Endothelial cell of umbilical vein (primary cell): ENCODE data around the gene TNFRSF19. TPM values are rescaled to one million over a fixed set of nuclear protein-coding genes. Genes with fewer than 3 reads are reported as not detected.
A peak's percentile ranks its signal among the peaks of the same experiment; 100 is the strongest.

Source experiments
- BruUV-seq: library from RNA; stranded (reverse); fragments of 400-500 nt; replicated peaks from 2 replicates; lab custom pipeline; 2021; lab: Mats Ljungman, UMichigan
- CTCF ChIA-PET: fragments of 300-600, 350-600 bp; sonication (Branson Sonifier 250); formaldehyde crosslinking; loops from one replicate; lab custom pipeline; 2021; ENCODE audit warnings: antibody characterized with exemption, inconsistent platforms; lab: Charles Lee
- POLR2A ChIA-PET: fragments of 300-600, 350-600 bp; sonication (Branson Sonifier 250); formaldehyde crosslinking; loops from one replicate; lab custom pipeline; 2021; ENCODE audit warnings: antibody characterized with exemption, inconsistent platforms; lab: Charles Lee
- DNase-seq: peaks from one replicate; pipeline ENCODE4 v3.0.0-alpha.2; 2011; ENCODE audit warnings: low read depth, low spot score
- FAIRE-seq: peaks from 2 replicates; lab custom pipeline; 2011; peaks lifted over from hg19 to GRCh38; lab: Jason Lieb, UNC
- H2AFZ ChIP-seq: 2 replicates; pipeline ENCODE4 v1.6.0; 2012; ENCODE audit warnings: low read depth, low read length, control low read depth, inconsistent platforms
- H3K27ac ChIP-seq: 2 replicates; pipeline ENCODE4 v1.5.1; 2011; ENCODE audit warnings: low read depth, mild to moderate bottlenecking, control low read depth, low read length, moderate library complexity; ENCODE audit not compliant: insufficient read depth
- H3K27me3 ChIP-seq, 2 experiments: 2 replicates each; pipeline versions ENCODE4 v1.6.0 to v1.6.1; 2011; ENCODE audit warnings: low read length in 2 of 2, mixed read lengths in 1 of 2; ENCODE audit not compliant: control insufficient read depth in 2 of 2, insufficient read depth in 2 of 2
- H3K36me3 ChIP-seq, 2 experiments: 2 replicates in 1 of 2; 3 replicates in 1 of 2; pipeline ENCODE4 v1.5.1; 2011; ENCODE audit warnings: low read length in 2 of 2, mild to moderate bottlenecking in 1 of 2, moderate library complexity in 1 of 2; ENCODE audit not compliant: control insufficient read depth in 2 of 2, insufficient read depth in 2 of 2; ENCODE audit errors: extremely low read depth in 1 of 2
- H3K4me1 ChIP-seq: 3 replicates; pipeline ENCODE4 v1.5.1; 2011; ENCODE audit warnings: mild to moderate bottlenecking, low read length; ENCODE audit not compliant: control insufficient read depth, insufficient read depth; ENCODE audit errors: extremely low read depth
- H3K4me2 ChIP-seq: 2 replicates; pipeline ENCODE4 v1.6.1; 2011; ENCODE audit warnings: low read length, control low read depth, mixed read lengths; ENCODE audit not compliant: insufficient read depth
- H3K4me3 ChIP-seq, 3 experiments: fragments of 200-600 bp in 1 of 3; sonication (generic), shearing (Covaris generic) in 1 of 3; replicated peaks in 1 of 3; 2 replicates each; pipeline ENCODE4 v1.5.1; 2011 to 2016; ENCODE audit warnings: control low read depth in 3 of 3, low read length in 3 of 3, mild to moderate bottlenecking in 2 of 3, inconsistent platforms in 1 of 3, low read depth in 1 of 3, moderate library complexity in 1 of 3; ENCODE audit not compliant: insufficient read depth in 1 of 3
- H3K79me2 ChIP-seq: 2 replicates; pipeline ENCODE4 v1.6.0; 2012; ENCODE audit warnings: low read length, inconsistent platforms; ENCODE audit not compliant: control insufficient read depth, insufficient read depth
- H3K9ac ChIP-seq: replicated peaks from 2 replicates; pipeline ENCODE3; 2011; ENCODE audit warnings: low read length, control low read depth; ENCODE audit not compliant: insufficient read depth; ENCODE audit errors: extremely low read depth
- H3K9me1 ChIP-seq: replicated peaks from 3 replicates; pipeline ENCODE4 v1.6.0; 2011; ENCODE audit warnings: mild to moderate bottlenecking, low read length; ENCODE audit not compliant: control insufficient read depth, insufficient read depth; ENCODE audit errors: extremely low read depth
- H3K9me3 ChIP-seq: replicated peaks from 2 replicates; pipeline ENCODE4 v1.5.1; 2012; ENCODE audit warnings: low read length, inconsistent platforms; ENCODE audit not compliant: control insufficient read depth, insufficient read depth
- H4K20me1 ChIP-seq: replicated peaks from 2 replicates; pipeline ENCODE3; 2011; ENCODE audit warnings: mild to moderate bottlenecking, low read length; ENCODE audit not compliant: control insufficient read depth, insufficient read depth; ENCODE audit errors: extremely low read depth
- EZH2 ChIP-seq: IDR thresholded peaks from 2 replicates; pipeline ENCODE4 v1.6.1; 2012; ENCODE audit warnings: borderline replicate concordance, low read depth, mild to moderate bottlenecking, moderate library complexity, low read length, inconsistent platforms; ENCODE audit not compliant: severe bottlenecking
- GATA2 ChIP-seq: IDR thresholded peaks from 2 replicates; pipeline ENCODE4 v1.7.0; 2011; ENCODE audit warnings: low read depth, mild to moderate bottlenecking, moderate library complexity, mixed read lengths, low read length; ENCODE audit not compliant: insufficient read length, insufficient read depth
- MYC ChIP-seq: IDR thresholded peaks from one replicate; pipeline ENCODE4 v1.6.1; 2011; ENCODE audit warnings: mild to moderate bottlenecking, low read depth, low read length
- dilution Hi-C: fragments of 300-500 bp; cut with MboI; formaldehyde crosslinking; loops from one replicate; pipeline ENCODE4 v1.15.0; 2019; ENCODE audit warnings: low sequenced_read_pairs; ENCODE audit not compliant: extremely low pct_ligation_motif_present
- intact Hi-C: fragments of 100-400 bp; cut with micrococcal nuclease; formaldehyde crosslinking; loops from one replicate; pipeline ENCODE4 v1.10.0; 2022
- polyA plus RNA-seq, 4 experiments: library from polyadenylated mRNA; depleted of rRNA in 3 of 4; stranded (reverse) in 3 of 4; unstranded in 1 of 4; fragments of >200 nt; gene quantifications; 2 replicates each; pipeline versions ENCODE4 v1.2.1 to v1.2.3, GENCODE V29; 2011 to 2012; ENCODE audit warnings: missing spikeins in 1 of 4
- total RNA-seq: library from RNA; stranded (reverse); gene quantifications from 2 replicates; pipeline ENCODE4 v1.2.3, GENCODE V29; 2021
- TF ChIP-seq, protein P1 (sequence below), 2 donors: IDR thresholded peaks; 1 replicate in 1 of 2; 2 replicates in 1 of 2; pipeline ENCODE4 v1.5.1; 2011; ENCODE audit warnings: low read length in 2 of 2, mild to moderate bottlenecking in 2 of 2, moderate library complexity in 2 of 2, control low read depth in 1 of 2, inconsistent platforms in 1 of 2, low read depth in 1 of 2; ENCODE audit not compliant: insufficient read depth in 1 of 2; ENCODE audit errors: extremely low read depth in 1 of 2

The TNFRSF19 gene
- total and polyA plus RNA-seq, 2 donors (not counting 3 experiments of a cell fraction or from before 2014, with no cell fraction given), result 0.23 to 0.29 TPM

DNA sequence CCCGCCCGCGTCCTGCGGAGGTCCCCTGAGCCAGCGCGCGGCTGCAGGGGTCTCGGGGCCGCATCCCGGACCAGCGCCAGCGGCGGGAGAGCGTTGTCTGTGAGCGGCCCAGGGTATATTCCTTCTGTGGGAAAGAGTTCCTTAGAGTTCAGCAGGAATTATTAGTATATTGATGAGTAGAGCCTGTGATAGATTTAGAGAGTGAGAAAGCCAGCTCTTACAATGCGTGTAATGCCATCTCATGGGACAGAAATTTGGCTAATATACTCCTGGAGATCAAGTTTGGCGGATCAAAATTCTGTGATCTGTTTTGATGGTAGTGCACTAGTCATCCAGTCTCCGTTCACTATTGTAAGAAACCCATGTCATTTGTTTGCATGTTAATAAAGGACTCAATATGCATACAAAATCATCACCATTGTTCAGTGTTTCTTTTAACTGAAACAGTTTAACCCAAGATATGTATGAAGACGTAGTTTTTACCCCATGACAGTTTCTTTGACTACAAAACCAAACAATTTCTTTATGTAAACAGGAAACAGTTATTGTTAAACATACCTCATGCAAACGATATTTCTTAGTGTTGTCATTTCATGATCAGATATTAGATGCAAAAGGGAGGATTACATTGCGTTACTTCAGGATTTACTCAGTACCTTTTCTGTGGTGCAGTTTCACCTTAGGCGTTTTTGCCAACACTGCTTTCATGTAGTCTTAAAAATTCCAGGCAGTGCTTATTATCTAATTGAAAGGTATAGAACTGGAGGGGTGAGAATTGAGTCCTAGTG is 9.9 kb downstream of the TNFRSF19 start:
- peaks cover 26 to 41% of the 10 kb centered on the region in 2 experiments for H3K27me3 ChIP-seq
- TF ChIP-seq MYC, result no peak
- TF ChIP-seq, protein P1, sequence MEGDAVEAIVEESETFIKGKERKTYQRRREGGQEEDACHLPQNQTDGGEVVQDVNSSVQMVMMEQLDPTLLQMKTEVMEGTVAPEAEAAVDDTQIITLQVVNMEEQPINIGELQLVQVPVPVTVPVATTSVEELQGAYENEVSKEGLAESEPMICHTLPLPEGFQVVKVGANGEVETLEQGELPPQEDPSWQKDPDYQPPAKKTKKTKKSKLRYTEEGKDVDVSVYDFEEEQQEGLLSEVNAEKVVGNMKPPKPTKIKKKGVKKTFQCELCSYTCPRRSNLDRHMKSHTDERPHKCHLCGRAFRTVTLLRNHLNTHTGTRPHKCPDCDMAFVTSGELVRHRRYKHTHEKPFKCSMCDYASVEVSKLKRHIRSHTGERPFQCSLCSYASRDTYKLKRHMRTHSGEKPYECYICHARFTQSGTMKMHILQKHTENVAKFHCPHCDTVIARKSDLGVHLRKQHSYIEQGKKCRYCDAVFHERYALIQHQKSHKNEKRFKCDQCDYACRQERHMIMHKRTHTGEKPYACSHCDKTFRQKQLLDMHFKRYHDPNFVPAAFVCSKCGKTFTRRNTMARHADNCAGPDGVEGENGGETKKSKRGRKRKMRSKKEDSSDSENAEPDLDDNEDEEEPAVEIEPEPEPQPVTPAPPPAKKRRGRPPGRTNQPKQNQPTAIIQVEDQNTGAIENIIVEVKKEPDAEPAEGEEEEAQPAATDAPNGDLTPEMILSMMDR (IDR thresholded peaks at IDR 0.05; ENCODE audit: extremely low read depth in 1 of 2, insufficient read depth in 1 of 2, low read depth in 1 of 2, low read length in 2 of 2), result no peak
- no peak for TF ChIP-seq GATA2
- TF ChIP-seq EZH2, result peak; percentile 88
- peaks cover 3% of the 10 kb centered on the region for H4K20me1 ChIP-seq
- no peaks in the 10 kb centered on the region for H3K36me3 ChIP-seq
- intact Hi-C loops, result loop anchor here (1.0 to 5.0 kb wide), 5 partner anchors 114 to 307 kb away; partner anchors contain the start of gene MIPEP
- ChIA-PET CTCF (interaction anchor here (2.6 kb wide), 1 partner anchor 124 kb away, joined by 9 read pairs; no protein-coding TSS in a partner anchor), POLR2A (no interaction called here)
- FAIRE-seq (peak; percentile 12), DNase-seq (peak; percentile 12)
- peak overlapping the region; percentile 76 for H3K4me2 ChIP-seq
- H3K79me2 ChIP-seq, result no peaks in the 10 kb centered on the region
- peak overlapping the region; percentile 16 to 64 (median 53) for H3K4me3 ChIP-seq
- H3K9me1 ChIP-seq, result no peaks in the 10 kb centered on the region
- no peaks in the 10 kb centered on the region for H3K9me3 ChIP-seq
- H3K9ac ChIP-seq, result peak overlapping the region; percentile 36
- BruUV-seq, result no TSS peak
- dilution Hi-C loops, result no loop called here
- H3K27ac ChIP-seq, result no peak overlapping the region
- H3K4me1 ChIP-seq, result peaks cover 13% of the 10 kb centered on the region
- H2AFZ ChIP-seq, result peak overlapping the region; percentile 99
